Hepatocyte (in vitro differentiated cells): Measurements from ENCODE around the gene OR6K3.

Source experiments
- CTCF ChIP-seq: fragments of 200-600 bp; sonication (generic); IDR thresholded peaks from 2 replicates; pipeline ENCODE4 v1.5.1; 2016; ENCODE audit warnings: antibody characterized with exemption, mild to moderate bottlenecking; ENCODE audit not compliant: poor library complexity
- EZH2 ChIP-seq: fragments of 200-600 bp; sonication (generic); IDR thresholded peaks from 2 replicates; pipeline ENCODE4 v1.6.1; 2016; ENCODE audit warnings: antibody characterized with exemption, mild to moderate bottlenecking, borderline replicate concordance
- EZH2phosphoT487 ChIP-seq: fragments of 200-600 bp; sonication (generic); IDR thresholded peaks from one replicate; pipeline ENCODE4 v1.6.1; 2018; ENCODE audit warnings: antibody characterized with exemption, mild to moderate bottlenecking, low read depth, moderate library complexity; ENCODE audit not compliant: unreplicated experiment, severe bottlenecking

GRCh38 chr1:158681606-158682005 is 38.9 kb downstream of the OR6K3 start:
- TF ChIP-seq CTCF (no peak), EZH2phosphoT487 (no peak), EZH2 (no peak)
